Esophagus squamous epithelium (tissue), 4 donors: ENCODE results near the gene SYNCRIP.

Experiments used
- POLR2A ChIP-seq, 4 donors: fragments of 450-650 bp; IDR thresholded peaks; one replicate each; pipeline ENCODE4 v1.6.1; 2017; ENCODE audit warnings: antibody characterized with exemption in 4 of 4, mild to moderate bottlenecking in 4 of 4, moderate library complexity in 3 of 4
- TF ChIP-seq, protein P1 (sequence below), 6 experiments: fragments of 450-650 bp in 4 of 6; fragments of 200-600 bp in 2 of 6; sonication (generic) in 2 of 6; IDR thresholded peaks; one replicate each; pipeline ENCODE4 v1.5.1; 2016 to 2019; ENCODE audit warnings: antibody characterized with exemption in 6 of 6, mild to moderate bottlenecking in 4 of 6, moderate library complexity in 4 of 6

DNA sequence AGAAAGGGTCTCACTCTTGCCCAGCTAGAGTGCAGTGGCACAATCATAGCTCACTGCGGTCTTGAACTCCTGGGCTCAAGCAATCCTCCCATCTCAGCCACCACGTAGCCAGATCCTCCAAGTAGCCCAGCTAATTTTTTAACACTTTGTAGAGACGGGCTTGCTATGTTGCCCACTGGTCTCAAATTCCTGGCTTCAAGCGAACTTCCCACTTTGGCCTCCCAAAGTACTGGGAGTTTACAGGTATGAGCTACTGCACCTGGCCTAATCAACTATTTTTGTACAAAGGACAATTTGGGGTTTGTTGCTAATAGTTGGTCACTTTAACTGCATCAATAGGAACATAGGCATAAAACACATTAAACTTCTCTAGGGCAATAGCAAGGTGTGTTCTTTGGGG lies 29.9 kb upstream of the SYNCRIP start:
- no peak for TF ChIP-seq POLR2A (IDR thresholded peaks at IDR 0.05)
- TF ChIP-seq, protein P1, sequence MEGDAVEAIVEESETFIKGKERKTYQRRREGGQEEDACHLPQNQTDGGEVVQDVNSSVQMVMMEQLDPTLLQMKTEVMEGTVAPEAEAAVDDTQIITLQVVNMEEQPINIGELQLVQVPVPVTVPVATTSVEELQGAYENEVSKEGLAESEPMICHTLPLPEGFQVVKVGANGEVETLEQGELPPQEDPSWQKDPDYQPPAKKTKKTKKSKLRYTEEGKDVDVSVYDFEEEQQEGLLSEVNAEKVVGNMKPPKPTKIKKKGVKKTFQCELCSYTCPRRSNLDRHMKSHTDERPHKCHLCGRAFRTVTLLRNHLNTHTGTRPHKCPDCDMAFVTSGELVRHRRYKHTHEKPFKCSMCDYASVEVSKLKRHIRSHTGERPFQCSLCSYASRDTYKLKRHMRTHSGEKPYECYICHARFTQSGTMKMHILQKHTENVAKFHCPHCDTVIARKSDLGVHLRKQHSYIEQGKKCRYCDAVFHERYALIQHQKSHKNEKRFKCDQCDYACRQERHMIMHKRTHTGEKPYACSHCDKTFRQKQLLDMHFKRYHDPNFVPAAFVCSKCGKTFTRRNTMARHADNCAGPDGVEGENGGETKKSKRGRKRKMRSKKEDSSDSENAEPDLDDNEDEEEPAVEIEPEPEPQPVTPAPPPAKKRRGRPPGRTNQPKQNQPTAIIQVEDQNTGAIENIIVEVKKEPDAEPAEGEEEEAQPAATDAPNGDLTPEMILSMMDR (IDR thresholded peaks at IDR 0.05), result no peak
